H1 (cell line): ENCODE results near the gene PPP1R10. TPM values are rescaled to one million over a fixed set of nuclear protein-coding genes. Genes with fewer than 3 reads are reported as not detected.

Experiments used
- ATF2 ChIP-seq: IDR thresholded peaks from 2 replicates; pipeline ENCODE4 v1.6.1; 2012; ENCODE audit warnings: low read length, inconsistent platforms
- BRCA1 ChIP-seq: IDR thresholded peaks from 2 replicates; pipeline ENCODE4 v1.6.1; 2012; ENCODE audit warnings: low read depth, low read length, improper control_type of control experiment
- CBX8 ChIP-seq: fragments of 300-800, 300-1000 bp; sonication (generic); IDR thresholded peaks from 2 replicates; pipeline ENCODE4 v1.7.1; 2016; ENCODE audit warnings: low read depth, low read length, borderline replicate concordance
- CHD2 ChIP-seq: IDR thresholded peaks from 2 replicates; pipeline ENCODE4 v1.6.1; 2012; ENCODE audit warnings: low read length, improper control_type of control experiment
- CTBP2 ChIP-seq: IDR thresholded peaks from 2 replicates; pipeline ENCODE4 v1.7.0; 2011; ENCODE audit warnings: borderline replicate concordance, mild to moderate bottlenecking, moderate library complexity, mixed read lengths, low read length; ENCODE audit not compliant: insufficient read depth, insufficient read length
- E2F6 ChIP-seq: IDR thresholded peaks from 2 replicates; pipeline ENCODE4 v1.6.1; 2012; ENCODE audit warnings: inconsistent platforms
- EGR1 ChIP-seq: IDR thresholded peaks from 2 replicates; pipeline ENCODE4 v1.6.1; 2011; ENCODE audit warnings: low read depth, low read length, borderline replicate concordance
- EP300 ChIP-seq, 2 experiments: IDR thresholded peaks; 1 replicate in 1 of 2; 2 replicates in 1 of 2; pipeline ENCODE4 v1.6.1; 2011 to 2012; ENCODE audit warnings: low read depth in 2 of 2, low read length in 2 of 2, mild to moderate bottlenecking in 2 of 2, borderline replicate concordance in 1 of 2, inconsistent platforms in 1 of 2, moderate library complexity in 1 of 2
- EZH2 ChIP-seq: fragments of 200-600 bp; sonication (generic); IDR thresholded peaks from 2 replicates; pipeline ENCODE4 v1.7.1; 2012; ENCODE audit warnings: low read depth, mild to moderate bottlenecking, moderate library complexity, low read length, inconsistent platforms; ENCODE audit not compliant: severe bottlenecking
- HDAC6 ChIP-seq: IDR thresholded peaks from one replicate; pipeline ENCODE4 v1.7.1; 2012; ENCODE audit warnings: low read depth, mild to moderate bottlenecking, inconsistent platforms, low read length, moderate library complexity
- JUN ChIP-seq: IDR thresholded peaks from 2 replicates; pipeline ENCODE4 v1.6.1; 2011; ENCODE audit warnings: low read depth, mild to moderate bottlenecking, improper control_type of control experiment, low read length
- KDM5A ChIP-seq: fragments of 200-600 bp; IDR thresholded peaks from 2 replicates; pipeline ENCODE4 v1.7.1; 2012; ENCODE audit warnings: mild to moderate bottlenecking, low read length, inconsistent platforms, mixed read lengths
- NANOG ChIP-seq: IDR thresholded peaks from 2 replicates; pipeline ENCODE4 v1.6.1; 2011; ENCODE audit warnings: low read length, low read depth, mild to moderate bottlenecking, inconsistent platforms; ENCODE audit not compliant: insufficient read depth, poor library complexity, severe bottlenecking
- PHF8 ChIP-seq: fragments of 200-600 bp; sonication (generic); conservative IDR thresholded peaks from 2 replicates; pipeline ENCODE4 v1.7.1; 2012; ENCODE audit warnings: low read depth, mild to moderate bottlenecking, inconsistent platforms, low read length, moderate library complexity
- RNF2 ChIP-seq: fragments of 200-900, 300-1000 bp; sonication (generic); IDR thresholded peaks from 2 replicates; pipeline ENCODE4 v1.7.1; 2016; ENCODE audit warnings: borderline replicate concordance, low read depth, mild to moderate bottlenecking, antibody characterized with exemption, low read length; ENCODE audit not compliant: poor library complexity, severe bottlenecking; ENCODE audit errors: missing control alignments
- SAP30 ChIP-seq: fragments of 300-600 bp; sonication (generic); IDR thresholded peaks from 2 replicates; pipeline ENCODE4 v1.7.1; 2012; ENCODE audit warnings: low read length, moderate library complexity, mild to moderate bottlenecking, inconsistent platforms; ENCODE audit not compliant: insufficient read depth, insufficient replicate concordance
- SUZ12 ChIP-seq: fragments of 200-600 bp; sonication (generic); IDR thresholded peaks from 2 replicates; pipeline ENCODE4 v1.6.1; 2012; ENCODE audit warnings: mild to moderate bottlenecking, inconsistent platforms, low read length, moderate library complexity, mixed read lengths
- TAF7 ChIP-seq: optimal IDR thresholded peaks from 2 replicates; pipeline ENCODE3; 2011; ENCODE audit warnings: low read depth, mild to moderate bottlenecking, inconsistent platforms, low read length, moderate library complexity, borderline replicate concordance
- TCF12 ChIP-seq: IDR thresholded peaks from 2 replicates; pipeline ENCODE4 v1.6.1; 2011; ENCODE audit warnings: low read depth, mild to moderate bottlenecking, low read length
- YY1 ChIP-seq: IDR thresholded peaks from 2 replicates; pipeline ENCODE4 v1.6.1; 2011; ENCODE audit warnings: low read depth, mild to moderate bottlenecking, low read length
- polyA plus RNA-seq, 7 experiments: library from polyadenylated mRNA; depleted of rRNA in 3 of 7; stranded (reverse) in 5 of 7; unstranded in 2 of 7; fragments of >200 nt in 5 of 7; fragments of 200-250 nt in 2 of 7; gene quantifications; 1 replicate in 5 of 7; 2 replicates in 1 of 7; 4 replicates in 1 of 7; pipeline versions ENCODE4 v1.2.1 to v1.2.3, GENCODE V29; 2011 to 2013; ENCODE audit warnings: missing spikeins in 2 of 7, mixed read lengths in 2 of 7
- total RNA-seq: library from RNA; stranded (reverse); fragmentation: NEBNext Ultra II Directional; extraction: Animal tissue kit (Norgen Biotek cat#: 25700); gene quantifications from 2 replicates; pipeline ENCODE4 v1.2.1, GENCODE V29; 2021

PPP1R10 gene
- total and polyA plus RNA-seq, 2 of the 8 experiments (the other 6 are each of a cell fraction or from before 2014, with no cell fraction given): 23.9 to 89.1 TPM

DNA sequence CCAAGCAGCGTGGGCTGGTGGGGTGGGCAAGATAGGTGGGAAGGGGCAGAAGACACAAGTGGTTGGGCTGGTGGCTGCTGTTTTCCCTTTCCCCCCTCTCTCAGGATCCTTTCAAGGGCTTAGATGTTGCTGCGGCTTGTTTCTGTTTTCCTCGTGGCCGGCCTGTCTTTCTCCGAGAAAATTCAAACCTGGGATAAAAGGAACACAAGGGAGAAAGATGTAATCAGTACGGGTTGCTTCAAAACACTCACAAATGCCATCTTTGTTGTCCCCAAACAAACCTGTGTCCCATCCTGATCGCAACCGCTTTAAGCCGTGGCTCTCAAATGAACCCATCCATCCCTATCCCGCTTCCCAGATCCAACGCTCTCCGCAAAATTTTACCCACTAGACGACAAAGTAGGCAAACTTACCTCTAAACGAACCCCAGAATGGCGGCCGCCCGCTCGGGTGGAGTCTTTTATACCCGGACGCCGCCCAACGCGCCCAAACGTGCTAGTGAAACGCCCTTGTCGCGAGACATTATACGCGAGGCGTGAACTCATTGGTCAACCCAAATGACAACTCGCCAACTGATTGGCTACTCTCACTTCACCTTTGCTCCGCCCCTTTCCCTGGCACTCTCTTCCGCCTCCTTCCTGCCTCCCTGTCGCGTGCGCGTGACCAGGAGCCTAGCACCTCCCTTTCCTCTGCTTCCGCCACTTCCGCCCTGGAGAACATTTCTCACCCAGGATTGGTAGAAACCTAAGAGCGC is at the start of gene PPP1R10 (continued):
- TF ChIP-seq E2F6 (no peak), HDAC6 (no peak), EGR1 (no peak), EZH2 (no peak), SAP30 (no peak), BRCA1 (peak; percentile 86), SUZ12 (no peak), TAF7 (peak; percentile 99), TCF12 (0 out of 2 replicates have a peak, but pooled peaks have one; percentile 20), JUN (no peak), KDM5A (0 out of 2 replicates have a peak, but pooled peaks have one; percentile 32), RNF2 (no peak), PHF8 (peak; percentile 85), YY1 (peak; percentile 95), CBX8 (no peak), CTBP2 (no peak), EP300 (IDR thresholded peaks at IDR 0.05; ENCODE audit: borderline replicate concordance in 1 of 2, low read depth in 2 of 2, low read length in 2 of 2) (peak in 1 of 2 experiments; percentile 2; a peak in 1 of 3 replicates), CHD2 (peak; percentile 97), ATF2 (peak; percentile 92), NANOG (no peak)
